Esophagus squamous epithelium (tissue), 5 donors: ENCODE results near the gene PRSS27. TPM values are rescaled to one million over a fixed set of nuclear protein-coding genes. Genes with fewer than 3 reads are reported as not detected.
"Not testable (repeated sequence)": the region's sequence is repeated elsewhere in the genome, so short reads cannot be mapped to it uniquely, and the experiment has no call there.

Source experiments
- DNase-seq: peaks from one replicate; lab custom pipeline; 2025; lab: John Stamatoyannopoulos, UW
- H3K27ac ChIP-seq, 4 donors: fragments of 200-600 bp; sonication (generic); one replicate each; pipeline ENCODE4 v1.5.1; 2016 to 2019; ENCODE audit warnings: mild to moderate bottlenecking in 1 of 4
- H3K27me3 ChIP-seq, 4 donors: fragments of 200-600 bp; sonication (generic); 1 replicate in 3 of 4; 2 replicates in 1 of 4; pipeline versions ENCODE4 v1.5.1 to v1.6.0; 2017 to 2021; ENCODE audit warnings: antibody characterized with exemption in 1 of 4
- H3K36me3 ChIP-seq, 3 donors: fragments of 200-600 bp; sonication (generic); one replicate each; pipeline ENCODE4 v1.5.1; 2016 to 2019
- H3K4me1 ChIP-seq, 3 donors: fragments of 200-600 bp; sonication (generic); one replicate each; pipeline ENCODE4 v1.5.1; 2017 to 2019
- H3K4me3 ChIP-seq, 4 donors: fragments of 200-600 bp; sonication (generic); 1 replicate in 3 of 4; 2 replicates in 1 of 4; pipeline ENCODE4 v1.5.1; 2016 to 2019; ENCODE audit warnings: mild to moderate bottlenecking in 2 of 4, moderate library complexity in 1 of 4
- H3K9me3 ChIP-seq, 3 donors: fragments of 200-600 bp; sonication (generic); one replicate each; pipeline ENCODE4 v1.5.1; 2016 to 2019
- POLR2A ChIP-seq, 4 donors: fragments of 450-650 bp; IDR thresholded peaks; one replicate each; pipeline ENCODE4 v1.6.1; 2017; ENCODE audit warnings: antibody characterized with exemption in 4 of 4, mild to moderate bottlenecking in 4 of 4, moderate library complexity in 3 of 4
- WGBS, 2 donors: methylation state at CpG; one replicate each; pipeline ENCODE4 v1.1.5; 2018; 5-methylcytosine and 5-hydroxymethylcytosine counted together
- intact Hi-C: fragments of 100-400 bp; cut with DNase I; formaldehyde crosslinking; loops from one replicate; pipeline ENCODE4 v1.15.0; 2022
- total RNA-seq, 4 donors: library from RNA; depleted of rRNA; stranded (reverse); fragments of >200 nt; gene quantifications; one replicate each; pipeline ENCODE4 v1.1.0, GENCODE V29; 2016
- TF ChIP-seq, protein P1 (sequence below), 6 experiments: fragments of 450-650 bp in 4 of 6; fragments of 200-600 bp in 2 of 6; sonication (generic) in 2 of 6; IDR thresholded peaks; one replicate each; pipeline ENCODE4 v1.5.1; 2016 to 2019; ENCODE audit warnings: antibody characterized with exemption in 6 of 6, mild to moderate bottlenecking in 4 of 6, moderate library complexity in 4 of 6
- donor health status: DM: yes; HTN: yes; CAD: no.

Gene PRSS27
- total RNA-seq, 4 donors from 2014 or later: 188 to 463 (median 228) TPM

DNA sequence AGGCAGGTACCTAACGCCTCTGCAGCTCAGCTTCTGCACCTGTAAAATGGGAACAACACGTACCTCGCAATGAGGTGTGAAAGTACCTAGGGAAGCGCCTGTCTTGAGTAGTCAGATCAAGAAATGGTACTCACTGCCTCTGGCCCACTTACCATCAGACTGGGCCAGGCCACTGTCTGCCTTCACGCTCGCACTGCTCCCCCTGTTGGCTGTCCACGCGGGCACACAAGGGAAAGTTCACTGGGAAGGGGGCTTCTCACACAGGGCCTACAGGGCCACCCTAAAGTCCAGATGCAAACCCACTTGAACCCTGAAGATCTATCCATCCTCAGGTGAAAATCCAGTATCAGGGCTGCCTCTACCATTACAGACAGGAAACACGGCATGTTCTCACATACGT is 48.8 kb downstream of the PRSS27 start:
- WGBS, 2 donors: 73 to 88% methylated on average over 6 to 7 of the region's 10 CpGs
- intact Hi-C loops, DNase-seq, H3K9me3 ChIP-seq, H3K27ac ChIP-seq, H3K27me3 ChIP-seq, H3K4me3 ChIP-seq: not testable (repeated sequence)
- Histone ChIP-seq H3K4me1 (peaks cover 5 to 43% (median 16%) of the 10 kb centered on the region in 3 donors), H3K36me3 (peaks cover 0 to 41% (median 0%) of the 10 kb centered on the region in 3 donors)
- TF ChIP-seq, protein P1, sequence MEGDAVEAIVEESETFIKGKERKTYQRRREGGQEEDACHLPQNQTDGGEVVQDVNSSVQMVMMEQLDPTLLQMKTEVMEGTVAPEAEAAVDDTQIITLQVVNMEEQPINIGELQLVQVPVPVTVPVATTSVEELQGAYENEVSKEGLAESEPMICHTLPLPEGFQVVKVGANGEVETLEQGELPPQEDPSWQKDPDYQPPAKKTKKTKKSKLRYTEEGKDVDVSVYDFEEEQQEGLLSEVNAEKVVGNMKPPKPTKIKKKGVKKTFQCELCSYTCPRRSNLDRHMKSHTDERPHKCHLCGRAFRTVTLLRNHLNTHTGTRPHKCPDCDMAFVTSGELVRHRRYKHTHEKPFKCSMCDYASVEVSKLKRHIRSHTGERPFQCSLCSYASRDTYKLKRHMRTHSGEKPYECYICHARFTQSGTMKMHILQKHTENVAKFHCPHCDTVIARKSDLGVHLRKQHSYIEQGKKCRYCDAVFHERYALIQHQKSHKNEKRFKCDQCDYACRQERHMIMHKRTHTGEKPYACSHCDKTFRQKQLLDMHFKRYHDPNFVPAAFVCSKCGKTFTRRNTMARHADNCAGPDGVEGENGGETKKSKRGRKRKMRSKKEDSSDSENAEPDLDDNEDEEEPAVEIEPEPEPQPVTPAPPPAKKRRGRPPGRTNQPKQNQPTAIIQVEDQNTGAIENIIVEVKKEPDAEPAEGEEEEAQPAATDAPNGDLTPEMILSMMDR (IDR thresholded peaks at IDR 0.05): peak in 1 of 6 experiments; percentile 15

DNA sequence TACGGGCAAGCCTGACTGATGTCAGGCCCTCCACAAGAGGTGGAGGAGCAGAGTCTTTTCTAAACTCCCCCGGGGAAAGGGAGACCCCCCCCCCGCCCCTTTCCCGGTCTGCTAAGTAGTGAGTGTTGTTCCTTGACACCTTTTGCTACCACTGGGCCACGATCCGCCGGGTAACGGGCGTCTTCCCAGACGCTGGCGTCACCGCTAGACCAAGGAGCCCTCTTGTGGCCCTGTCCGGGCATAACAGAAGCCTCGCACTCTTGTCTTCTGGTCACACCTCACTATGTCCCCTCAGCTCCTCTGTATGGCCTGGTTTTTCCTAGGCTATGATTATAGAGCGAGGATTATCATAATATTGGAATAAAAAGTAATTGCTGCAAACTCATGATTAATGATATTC is 50.0 kb downstream of the PRSS27 start:
- Histone ChIP-seq H3K27ac (peak overlapping the region in 1 of 4 donors; percentile 57), H3K4me1 (peaks cover 5 to 47% (median 16%) of the 10 kb centered on the region in 3 donors), H3K36me3 (peaks cover 0 to 50% (median 0%) of the 10 kb centered on the region in 3 donors), H3K4me3 (peak overlapping the region in 1 of 4 donors; percentile 41)
- DNase-seq, intact Hi-C loops, H3K9me3 ChIP-seq, H3K27me3 ChIP-seq: not testable (repeated sequence)
- TF ChIP-seq, protein P1 (IDR thresholded peaks at IDR 0.05): peak; percentile 30 to 73 (median 58)
- 5 to 8% methylated on average over 8 to 11 of the region's 15 CpGs for WGBS, 2 donors

DNA sequence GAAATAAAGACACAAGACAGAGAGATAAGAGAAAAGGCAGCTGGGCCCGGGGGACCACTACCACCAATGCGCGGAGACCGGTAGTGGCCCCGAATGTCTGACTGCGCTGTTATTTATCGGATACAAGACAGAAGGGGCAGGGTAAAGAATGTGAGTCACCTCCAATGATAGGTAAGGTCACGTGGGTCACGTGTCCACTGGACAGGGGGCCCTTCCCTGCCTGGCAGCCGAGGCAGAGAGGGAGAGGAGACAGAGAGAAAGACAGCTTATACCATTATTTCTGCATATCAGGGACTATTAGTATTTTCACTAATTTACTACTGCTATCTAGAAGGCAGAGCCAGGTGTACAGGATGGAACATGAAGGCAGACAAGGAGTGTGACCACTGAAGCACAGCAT is 50.4 kb downstream of the PRSS27 start:
- WGBS, 2 donors: 72 to 77% methylated on average over 10 of the region's 10 CpGs
- peaks cover 5 to 52% (median 16%) of the 10 kb centered on the region in 3 donors for H3K4me1 ChIP-seq
- peak overlapping the region in 1 of 4 donors; percentile 41 for H3K4me3 ChIP-seq
- H3K36me3 ChIP-seq: peaks cover 0 to 50% (median 0%) of the 10 kb centered on the region in 3 donors
- H3K27ac ChIP-seq: peak overlapping the region in 1 of 4 donors; percentile 57
- DNase-seq, intact Hi-C loops, H3K27me3 ChIP-seq, H3K9me3 ChIP-seq: not testable (repeated sequence)

DNA sequence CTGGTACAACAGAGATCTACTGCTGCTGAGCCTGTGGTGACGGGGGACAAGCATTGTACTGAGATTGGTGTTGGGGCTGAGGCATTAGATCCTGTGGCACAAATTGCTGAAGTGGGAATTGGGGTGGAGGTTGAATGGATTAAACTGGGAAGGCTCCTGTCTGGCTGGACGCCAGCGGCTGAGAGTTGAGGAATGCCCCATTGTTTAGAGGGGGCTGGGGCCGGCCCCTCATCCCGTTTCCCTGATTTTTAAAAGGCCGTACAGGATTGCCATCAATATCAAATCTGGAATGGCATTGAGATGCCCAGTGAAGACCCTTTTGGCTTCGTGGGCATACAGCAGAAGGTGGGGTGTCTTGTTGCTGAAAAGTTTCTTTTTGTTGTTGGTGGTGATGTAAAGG is 53.4 kb downstream of the PRSS27 start:
- intact Hi-C loops, H3K4me3 ChIP-seq, H3K9me3 ChIP-seq, DNase-seq, H3K27ac ChIP-seq, H3K27me3 ChIP-seq: not testable (repeated sequence)
- H3K36me3 ChIP-seq: peaks cover 0 to 56% (median 0%) of the 10 kb centered on the region in 3 donors
- WGBS, 2 donors: 84 to 96% methylated on average over 5 of the region's 7 CpGs
- H3K4me1 ChIP-seq: peaks cover under 1 to 52% (median 8%) of the 10 kb centered on the region in 3 donors

DNA sequence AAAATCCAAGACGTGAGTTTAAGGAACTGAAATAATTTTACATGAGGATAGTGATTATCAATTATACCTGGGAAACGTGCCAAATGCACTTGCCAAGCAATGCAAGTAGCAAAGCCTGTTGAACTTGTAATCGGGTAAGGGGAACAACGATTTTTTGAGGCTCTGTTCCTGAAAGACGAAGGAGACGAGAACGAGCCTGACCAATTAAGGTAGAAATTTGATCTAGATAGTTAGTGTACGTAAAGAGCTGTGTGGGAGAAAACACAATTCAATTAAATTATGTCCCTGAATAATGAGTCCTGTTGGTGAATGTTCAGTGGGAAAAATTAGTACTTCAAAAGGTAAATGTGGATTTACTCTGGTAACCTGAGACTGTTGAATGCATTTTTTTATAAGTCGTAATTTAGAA is 55.4 kb downstream of the PRSS27 start:
- 32 to 42% methylated on average over 9 of the region's 9 CpGs for WGBS, 2 donors
- intact Hi-C loops: no loop called here
- H3K4me3 ChIP-seq: no peak overlapping the region
- DNase-seq: no peak
- peak overlapping the region; percentile 66 to 71 (median 70) for H3K27ac ChIP-seq
- H3K27me3 ChIP-seq: no peaks in the 10 kb centered on the region
- H3K36me3 ChIP-seq: peaks cover 0 to 49% (median 0%) of the 10 kb centered on the region in 3 donors
- TF ChIP-seq, protein P1 (IDR thresholded peaks at IDR 0.05): no peak
- no peak for TF ChIP-seq POLR2A (IDR thresholded peaks at IDR 0.05)
- H3K4me1 ChIP-seq: peaks cover 0 to 31% (median 3%) of the 10 kb centered on the region in 3 donors
- H3K9me3 ChIP-seq: no peaks in the 10 kb centered on the region

DNA sequence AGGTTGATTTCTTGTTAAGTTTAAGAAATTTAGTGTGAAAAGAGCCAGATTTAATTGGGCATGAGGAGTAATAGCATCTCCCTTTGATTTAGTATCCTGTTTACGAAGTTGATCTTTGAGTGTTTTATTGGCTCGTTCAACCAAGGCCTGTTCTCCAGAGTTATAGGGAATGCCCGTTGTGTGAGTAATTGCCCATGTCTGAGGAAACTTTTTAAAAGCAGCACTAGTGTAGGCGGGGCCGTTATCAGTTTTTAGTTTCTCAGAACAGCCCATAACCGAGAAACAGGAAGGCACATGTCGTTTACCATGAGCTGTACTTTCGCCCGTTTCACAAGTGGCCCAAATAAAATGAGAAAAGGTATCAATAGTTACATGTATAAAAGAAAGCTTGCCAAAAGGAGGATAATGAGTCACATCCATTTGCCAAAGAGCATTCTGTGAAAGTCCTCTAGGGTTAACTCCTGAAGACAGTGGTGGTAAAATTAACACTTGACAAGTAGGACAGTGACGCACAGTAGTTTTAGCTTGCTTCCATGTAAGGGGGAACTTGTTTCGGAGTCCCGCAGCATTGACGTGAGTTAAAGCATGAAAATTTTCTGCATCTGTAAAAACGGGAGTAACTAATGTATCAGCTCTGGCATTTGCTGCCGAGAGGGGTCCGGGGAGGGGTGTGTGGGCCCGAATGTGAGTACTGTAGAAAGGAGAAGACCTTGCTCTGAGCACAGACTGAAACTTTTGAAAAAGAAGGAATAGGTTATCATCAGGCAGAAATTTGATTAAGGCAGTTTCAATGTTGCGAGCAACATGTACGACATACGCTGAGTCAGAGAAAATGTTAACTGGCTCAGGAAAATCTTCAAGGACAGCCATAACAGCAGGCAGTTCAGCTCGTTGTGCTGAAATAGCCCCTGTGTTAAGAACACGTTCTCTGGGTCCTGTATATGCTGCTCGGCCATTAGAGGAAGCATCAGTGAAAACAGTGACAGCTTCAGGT is 56.2 kb downstream of the PRSS27 start:
- H3K27me3 ChIP-seq: no peaks in the 10 kb centered on the region
- 26 to 32% methylated on average over 23 of the region's 23 CpGs for WGBS, 2 donors
- intact Hi-C loops: no loop called here
- H3K27ac ChIP-seq: peak overlapping the region; percentile 66 to 71 (median 70)
- peaks cover 0 to 42% (median 0%) of the 10 kb centered on the region in 3 donors for H3K36me3 ChIP-seq
- peaks cover 0 to 27% (median 3%) of the 10 kb centered on the region in 3 donors for H3K4me1 ChIP-seq
- H3K9me3 ChIP-seq: no peaks in the 10 kb centered on the region
- no peak overlapping the region for H3K4me3 ChIP-seq
- TF ChIP-seq POLR2A (IDR thresholded peaks at IDR 0.05): no peak
- TF ChIP-seq, protein P1 (IDR thresholded peaks at IDR 0.05): no peak
- no peak for DNase-seq
